ENCODE results near the gene RGPD3.
"Not testable (repeated sequence)": the region's sequence is repeated elsewhere in the genome, so short reads cannot be mapped to it uniquely, and the experiment has no call there.

DNA sequence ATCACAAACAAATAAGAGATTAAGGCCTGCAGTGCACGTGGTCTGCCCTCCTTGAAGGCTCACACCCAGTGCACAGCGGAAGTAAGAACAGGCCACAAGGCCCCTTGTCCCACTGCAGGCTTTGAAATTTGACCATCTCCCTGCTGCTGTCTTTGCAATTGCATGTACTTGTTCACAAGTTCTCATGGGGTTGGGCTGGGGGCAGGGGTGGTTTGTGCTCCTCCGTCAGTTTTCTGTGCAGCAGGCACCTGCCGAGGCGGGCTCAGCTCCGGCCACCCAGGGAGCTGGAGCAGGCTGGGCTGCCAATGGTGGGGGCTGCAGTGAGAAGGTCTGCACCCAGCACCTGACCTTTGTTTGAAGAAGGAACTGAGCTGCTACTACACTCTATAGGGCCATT lies 41.2 kb upstream of the RGPD3 start:
- TF ChIP-seq, protein P1, sequence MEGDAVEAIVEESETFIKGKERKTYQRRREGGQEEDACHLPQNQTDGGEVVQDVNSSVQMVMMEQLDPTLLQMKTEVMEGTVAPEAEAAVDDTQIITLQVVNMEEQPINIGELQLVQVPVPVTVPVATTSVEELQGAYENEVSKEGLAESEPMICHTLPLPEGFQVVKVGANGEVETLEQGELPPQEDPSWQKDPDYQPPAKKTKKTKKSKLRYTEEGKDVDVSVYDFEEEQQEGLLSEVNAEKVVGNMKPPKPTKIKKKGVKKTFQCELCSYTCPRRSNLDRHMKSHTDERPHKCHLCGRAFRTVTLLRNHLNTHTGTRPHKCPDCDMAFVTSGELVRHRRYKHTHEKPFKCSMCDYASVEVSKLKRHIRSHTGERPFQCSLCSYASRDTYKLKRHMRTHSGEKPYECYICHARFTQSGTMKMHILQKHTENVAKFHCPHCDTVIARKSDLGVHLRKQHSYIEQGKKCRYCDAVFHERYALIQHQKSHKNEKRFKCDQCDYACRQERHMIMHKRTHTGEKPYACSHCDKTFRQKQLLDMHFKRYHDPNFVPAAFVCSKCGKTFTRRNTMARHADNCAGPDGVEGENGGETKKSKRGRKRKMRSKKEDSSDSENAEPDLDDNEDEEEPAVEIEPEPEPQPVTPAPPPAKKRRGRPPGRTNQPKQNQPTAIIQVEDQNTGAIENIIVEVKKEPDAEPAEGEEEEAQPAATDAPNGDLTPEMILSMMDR (IDR thresholded peaks at IDR 0.05; ENCODE audit: insufficient read depth, low read length) = not testable (repeated sequence)
- not testable (repeated sequence) for TF ChIP-seq POLR2AphosphoS5 (IDR thresholded peaks at IDR 0.05; ENCODE audit: low read depth); REST (IDR thresholded peaks at IDR 0.05; ENCODE audit: insufficient replicate concordance, low read depth)

Data from HL-60 (cell line).